SK-MEL-5 (cell line): ENCODE measurements around the gene AMOTL2. TPM values are rescaled to one million over a fixed set of nuclear protein-coding genes. Genes with fewer than 3 reads are reported as not detected.

ENCODE experiments used
- DNase-seq: peaks from one replicate; pipeline ENCODE4 v3.0.0-alpha.2; 2016; ENCODE audit warnings: low read depth, low spot score
- in situ Hi-C: cut with HindIII; loops from 2 replicates; pipeline ENCODE4 v1.10.0; 2016; ENCODE audit warnings: low sequenced_read_pairs, high pct_unique_total_duplicates, low pct_unique_long_range_greater_than_20kb
- total RNA-seq: library from RNA; depleted of rRNA; stranded (reverse); fragments of >200 nt; shearing (Covaris generic); gene quantifications from 2 replicates; pipeline ENCODE4 v1.2.3, GENCODE V29; 2014

AMOTL2 gene
- total RNA-seq, 1 experiment from 2014 or later, result 12.1 TPM

DNA sequence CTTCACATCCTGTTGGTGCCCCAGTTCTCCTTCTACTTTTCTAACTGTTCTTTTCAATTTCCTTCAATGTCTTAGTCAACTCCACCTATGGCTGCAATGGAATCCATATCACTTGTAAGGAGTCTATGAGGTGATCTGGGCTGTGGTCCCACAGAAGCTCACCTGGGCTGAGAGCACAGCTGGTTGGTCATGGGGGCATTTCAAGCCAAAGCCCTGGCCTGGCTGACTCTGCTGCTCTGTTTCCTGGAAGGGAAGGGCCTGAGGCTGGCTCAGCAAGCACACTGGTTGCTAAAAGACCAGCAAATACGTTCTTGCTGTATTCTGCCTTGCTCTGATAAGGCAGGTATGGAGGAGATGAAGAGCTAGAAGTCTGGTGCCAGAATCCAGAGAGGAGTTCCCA, 29.0 kb downstream of the AMOTL2 start:
- no peak for DNase-seq
- in situ Hi-C loops, result no loop called here

DNA sequence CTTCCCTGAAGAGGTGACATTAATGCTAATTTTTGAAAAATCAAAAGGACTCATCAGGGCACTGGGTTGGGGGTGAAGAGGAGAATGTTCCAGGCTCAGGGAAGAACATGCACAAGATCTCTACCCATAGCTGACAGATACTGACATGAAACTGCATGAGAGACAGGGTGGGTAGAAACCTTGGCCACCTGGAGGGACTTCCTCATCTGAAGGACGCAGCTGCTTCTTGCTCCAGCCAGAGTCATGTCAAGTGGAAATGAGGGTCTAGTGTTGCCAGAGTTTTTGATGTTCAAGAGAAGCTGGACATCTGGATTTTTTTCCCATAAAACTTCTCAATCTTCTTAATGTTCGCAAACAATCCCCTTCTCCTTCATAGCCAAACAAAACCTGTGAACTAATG, 29.7 kb downstream of the AMOTL2 start:
- in situ Hi-C loops, result no loop called here
- DNase-seq, result no peak

DNA sequence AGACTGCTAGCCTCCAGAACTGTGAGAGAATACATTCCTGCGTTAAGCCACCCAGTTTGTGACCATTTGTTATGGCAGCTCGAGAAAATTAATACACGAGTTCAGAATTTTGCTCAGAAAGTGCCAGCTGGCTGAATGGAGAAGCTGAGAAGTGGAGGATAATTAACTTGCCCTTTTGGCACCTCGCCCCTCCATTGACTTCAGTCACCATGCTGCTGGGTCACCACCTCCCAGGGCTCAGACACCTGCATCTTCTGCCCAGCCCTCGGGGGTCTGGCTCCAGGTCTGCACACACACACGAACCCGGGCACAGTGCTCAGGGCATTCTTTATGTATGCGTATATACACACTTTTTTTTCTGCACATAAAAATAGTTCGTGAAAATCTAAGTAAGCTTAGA, 32.0 kb downstream of the AMOTL2 start:
- no peak for DNase-seq
- in situ Hi-C loops, result no loop called here

DNA sequence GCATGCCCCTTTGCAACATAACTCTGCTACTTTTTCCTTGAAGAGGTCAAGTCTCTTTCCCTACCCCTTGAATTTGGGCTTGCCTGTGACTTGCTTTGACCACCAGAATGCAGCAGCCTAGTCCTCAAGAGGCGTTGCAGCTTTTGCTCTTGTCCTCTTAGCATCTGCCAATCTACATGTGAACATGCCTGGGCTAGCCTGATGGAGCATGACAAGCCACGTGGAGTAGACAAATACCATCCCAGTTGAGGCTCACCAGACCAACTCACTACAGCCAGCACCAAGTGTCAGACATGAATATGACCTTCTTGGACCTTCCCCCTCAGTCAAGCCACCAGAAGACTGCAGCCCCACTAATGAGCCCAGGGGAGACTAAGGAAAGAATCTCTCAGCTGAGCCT, 32.9 kb downstream of the AMOTL2 start:
- in situ Hi-C loops, result no loop called here
- no peak for DNase-seq

DNA sequence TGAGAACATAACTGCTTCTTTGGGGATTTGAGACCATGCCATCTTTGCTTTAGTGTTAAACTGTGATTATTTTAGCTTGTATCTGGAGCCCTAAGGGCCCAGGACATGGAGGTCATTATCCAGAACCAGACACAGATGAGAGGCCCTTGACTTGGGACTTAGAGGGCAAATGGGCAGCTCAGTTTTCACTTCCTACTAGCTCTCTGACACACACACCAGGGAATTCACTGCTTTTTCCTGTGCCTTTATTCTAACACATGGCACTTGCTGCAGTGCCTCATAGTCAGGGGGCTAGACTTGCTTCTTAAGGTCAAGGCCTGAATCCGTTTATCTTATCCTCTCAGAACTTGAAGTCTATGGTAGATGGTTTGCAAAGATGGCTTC, 33.3 kb downstream of the AMOTL2 start:
- no peak for DNase-seq
- in situ Hi-C loops, result no loop called here

DNA sequence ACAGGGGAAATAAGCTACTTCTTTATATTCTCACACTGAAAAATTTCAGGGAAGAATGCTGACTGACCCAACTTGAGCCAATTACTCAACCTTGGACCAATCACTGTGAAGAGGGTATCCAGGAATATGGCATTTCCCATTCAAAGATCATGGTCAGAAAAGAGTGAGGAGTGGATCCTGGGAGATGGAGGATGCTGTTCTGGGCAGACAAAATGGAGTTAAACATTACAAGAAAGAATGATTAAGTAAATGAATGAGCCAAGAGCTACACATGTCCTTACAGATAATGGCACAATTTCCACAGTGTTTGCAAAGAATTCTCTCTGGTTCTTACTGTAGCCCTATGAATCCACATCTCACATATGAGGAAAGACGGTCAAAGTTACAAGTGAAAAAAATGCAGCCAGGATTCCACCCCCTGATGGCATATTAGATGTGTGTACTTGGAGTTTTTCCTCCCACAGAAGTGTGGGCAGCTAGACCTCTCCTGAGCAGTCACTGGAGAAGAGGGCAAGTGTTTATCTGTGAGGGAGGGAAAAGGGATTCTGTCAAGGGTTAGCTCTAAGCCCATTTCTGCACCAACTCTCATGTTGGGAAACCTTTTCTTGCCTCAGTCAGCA, 33.8 kb downstream of the AMOTL2 start:
- in situ Hi-C loops, result no loop called here
- DNase-seq, result no peak

DNA sequence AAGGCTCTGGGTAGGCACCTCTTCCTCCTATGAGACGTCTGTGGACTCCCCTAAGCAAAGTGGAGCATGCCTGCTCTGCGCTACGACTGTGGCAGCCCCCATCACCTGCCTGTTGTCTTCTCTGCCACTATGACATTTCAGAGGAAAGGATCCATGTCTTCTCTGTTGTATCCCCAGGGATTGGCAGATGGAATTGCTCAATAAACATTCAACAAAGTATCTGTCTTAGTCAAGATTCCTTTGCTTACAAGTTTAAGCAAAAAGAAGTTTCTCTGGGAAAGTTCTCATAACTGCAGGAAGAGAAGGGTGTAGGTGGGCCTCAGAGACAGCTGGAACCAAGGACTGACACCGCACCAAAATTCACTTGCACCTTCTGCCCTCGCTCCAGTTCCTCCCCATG, 34.3 kb downstream of the AMOTL2 start:
- no peak for DNase-seq
- in situ Hi-C loops, result no loop called here

DNA sequence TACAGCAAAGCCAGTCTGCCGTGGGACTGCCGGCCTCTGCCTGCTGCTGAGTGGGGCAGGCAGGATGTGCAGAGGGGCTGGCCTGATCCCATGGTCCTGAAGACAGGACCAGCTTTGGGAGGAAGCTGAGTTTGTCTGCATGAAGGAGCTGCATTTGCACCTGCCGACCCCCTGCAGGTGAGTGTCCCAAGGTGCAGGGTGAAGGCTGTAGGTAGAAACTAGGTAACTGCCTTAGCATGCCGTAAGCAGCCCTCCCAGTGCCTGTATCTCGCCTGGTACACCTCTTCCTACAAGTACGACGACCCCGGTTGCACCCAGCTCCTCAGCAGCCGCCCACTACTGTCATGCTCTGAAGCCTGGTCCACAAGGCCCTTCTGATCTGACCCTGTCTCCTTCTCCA, 34.9 kb downstream of the AMOTL2 start:
- DNase-seq, result no peak
- in situ Hi-C loops, result no loop called here

DNA sequence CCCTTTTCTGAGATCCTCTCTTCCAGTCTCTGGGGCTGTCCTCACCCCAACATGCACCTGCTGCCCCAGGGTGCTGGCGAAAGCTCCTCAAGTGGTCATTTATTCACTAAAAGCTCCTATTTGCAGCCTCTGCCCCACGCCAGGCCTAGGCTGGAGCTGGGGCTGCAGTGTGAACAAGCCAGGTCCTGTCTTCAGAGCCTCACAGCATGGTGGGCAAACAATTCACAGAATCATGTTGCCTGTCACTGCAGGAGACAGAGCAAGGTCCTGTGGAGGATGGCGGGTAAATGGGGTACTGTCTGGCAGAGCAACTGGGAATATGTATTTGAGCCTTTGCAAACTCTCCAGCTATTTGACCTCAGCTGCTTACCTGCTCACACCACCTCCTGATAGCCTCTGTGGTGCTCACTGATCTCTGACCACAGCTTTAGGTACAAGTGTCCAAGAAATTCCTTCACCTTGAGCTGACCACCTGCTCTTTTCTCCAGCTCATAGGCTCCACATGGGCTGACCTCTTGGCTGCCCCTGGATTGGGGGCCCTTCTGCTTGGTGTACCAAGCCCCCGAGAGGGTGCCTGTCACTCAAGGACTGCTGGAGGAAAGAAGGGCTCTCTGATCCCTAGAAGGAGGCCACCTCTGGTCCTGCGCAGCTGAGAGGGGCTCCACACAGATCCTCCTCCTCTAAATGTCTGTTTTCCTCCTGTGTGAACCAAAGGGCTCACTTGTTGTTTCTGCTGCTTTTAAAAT, 35.6 kb downstream of the AMOTL2 start:
- DNase-seq, result no peak
- in situ Hi-C loops, result no loop called here

DNA sequence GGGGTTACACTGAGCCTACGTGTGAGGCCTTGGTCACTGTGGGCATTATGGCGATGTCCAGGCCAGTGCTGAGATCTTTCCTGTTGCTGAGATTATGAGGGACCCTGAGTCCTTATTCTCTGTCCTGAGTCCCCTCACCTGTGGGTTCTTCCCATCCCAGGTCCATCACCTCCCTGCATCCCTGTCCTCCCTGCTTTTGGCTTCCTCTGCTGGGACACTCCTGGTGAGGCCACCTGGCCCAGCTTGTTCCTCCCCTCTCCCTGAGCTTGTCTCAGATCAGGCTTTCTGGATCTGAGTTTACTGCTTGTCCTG, 36.1 kb downstream of the AMOTL2 start:
- in situ Hi-C loops, result no loop called here

DNA sequence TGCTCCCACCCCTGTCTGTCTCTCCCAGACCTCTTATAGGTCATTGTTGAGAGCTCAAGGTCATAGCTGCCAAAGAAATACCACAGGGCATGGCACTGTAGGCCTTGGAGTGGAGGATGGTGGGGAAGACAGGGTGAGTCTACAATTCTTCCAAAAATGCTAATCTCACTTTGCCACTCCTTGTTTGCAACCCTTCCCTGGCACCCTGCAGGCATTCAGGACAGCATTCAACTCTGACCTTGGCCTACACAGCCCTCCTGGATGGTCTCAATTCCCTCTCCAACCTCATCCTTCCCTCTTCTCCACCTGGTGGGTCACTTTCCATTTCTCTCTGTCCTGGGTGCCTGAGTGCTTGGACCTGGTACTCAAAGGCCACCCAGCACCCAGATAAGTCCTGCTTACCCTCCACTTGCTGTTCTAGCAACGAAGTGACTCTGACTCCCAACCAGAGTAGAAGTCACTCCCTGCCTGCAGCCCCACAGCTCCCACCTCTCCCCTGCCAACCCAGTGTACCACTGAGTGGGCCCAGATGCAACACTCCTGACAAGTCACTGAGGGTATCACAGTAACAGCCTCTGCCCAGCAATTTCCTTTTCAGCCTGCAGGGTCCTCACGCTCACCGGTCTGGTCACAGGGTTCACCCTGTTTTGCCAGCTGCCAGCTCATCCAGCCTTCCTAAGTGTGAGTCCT, 36.6 kb downstream of the AMOTL2 start:
- no peak for DNase-seq
- in situ Hi-C loops, result no loop called here

More for the DNA sequence above, 36.1 kb downstream of the AMOTL2 start:
- DNase-seq, result no peak

DNA sequence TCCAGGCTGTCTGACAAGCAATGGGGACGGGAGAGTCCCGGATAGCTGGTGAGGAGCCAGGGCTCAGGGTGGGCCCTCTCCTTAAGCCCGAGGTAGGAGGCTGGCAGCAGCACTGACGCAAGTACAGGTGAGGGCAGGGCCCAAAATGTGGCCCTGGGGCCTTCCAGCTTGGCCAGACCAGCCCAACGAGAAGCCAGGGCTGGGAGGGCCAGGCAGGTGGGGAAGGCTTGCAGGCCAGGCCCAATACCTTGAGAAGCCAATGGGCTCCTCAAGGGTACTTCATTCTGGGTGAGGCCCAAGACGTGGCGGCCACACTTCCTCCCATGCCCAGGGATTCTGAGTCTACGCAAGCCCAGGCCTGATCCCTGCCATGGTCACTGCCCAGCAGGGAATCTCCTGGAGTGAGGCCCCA, 37.2 kb downstream of the AMOTL2 start:
- in situ Hi-C loops, result no loop called here
- DNase-seq, result no peak

DNA sequence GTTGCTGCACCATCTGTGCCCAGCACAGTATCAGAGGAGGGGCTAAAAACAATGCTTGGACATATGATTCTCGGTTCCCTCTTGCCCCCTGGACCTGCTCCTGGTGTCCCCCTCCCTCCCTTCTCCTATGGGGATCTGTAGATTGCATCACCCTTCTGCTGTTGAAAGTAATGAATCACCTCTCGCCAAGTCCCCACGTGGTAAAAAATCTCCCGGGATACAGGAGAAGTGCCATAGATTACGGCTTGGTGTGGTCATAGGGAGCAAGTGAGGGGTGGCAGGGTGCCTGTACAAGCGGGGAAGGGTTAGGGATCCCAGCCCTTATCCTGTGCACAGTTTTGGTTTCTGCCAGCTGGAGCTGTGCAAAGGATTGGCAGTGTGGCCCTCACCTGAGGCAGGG, 37.7 kb downstream of the AMOTL2 start:
- no peak for DNase-seq
- in situ Hi-C loops, result no loop called here

DNA sequence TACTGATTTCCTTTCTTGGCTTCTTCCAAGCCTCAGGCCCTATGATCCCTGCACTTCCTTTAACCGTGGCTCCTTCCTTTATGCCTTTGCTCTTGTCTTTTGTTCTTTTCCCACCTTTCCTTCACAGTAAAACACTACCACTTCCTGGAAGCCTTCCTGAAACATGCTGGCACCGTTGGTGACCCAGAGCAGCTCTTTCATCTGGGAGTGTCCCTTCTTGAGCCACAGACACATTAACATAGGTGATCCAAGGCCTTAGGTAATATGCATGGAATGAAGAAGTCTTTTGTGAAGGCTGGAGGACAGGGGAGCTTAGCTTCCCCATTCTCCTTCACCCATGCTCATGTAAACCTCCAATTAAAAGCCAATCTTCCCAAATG, 39.4 kb downstream of the AMOTL2 start:
- no peak for DNase-seq
- in situ Hi-C loops, result no loop called here

DNA sequence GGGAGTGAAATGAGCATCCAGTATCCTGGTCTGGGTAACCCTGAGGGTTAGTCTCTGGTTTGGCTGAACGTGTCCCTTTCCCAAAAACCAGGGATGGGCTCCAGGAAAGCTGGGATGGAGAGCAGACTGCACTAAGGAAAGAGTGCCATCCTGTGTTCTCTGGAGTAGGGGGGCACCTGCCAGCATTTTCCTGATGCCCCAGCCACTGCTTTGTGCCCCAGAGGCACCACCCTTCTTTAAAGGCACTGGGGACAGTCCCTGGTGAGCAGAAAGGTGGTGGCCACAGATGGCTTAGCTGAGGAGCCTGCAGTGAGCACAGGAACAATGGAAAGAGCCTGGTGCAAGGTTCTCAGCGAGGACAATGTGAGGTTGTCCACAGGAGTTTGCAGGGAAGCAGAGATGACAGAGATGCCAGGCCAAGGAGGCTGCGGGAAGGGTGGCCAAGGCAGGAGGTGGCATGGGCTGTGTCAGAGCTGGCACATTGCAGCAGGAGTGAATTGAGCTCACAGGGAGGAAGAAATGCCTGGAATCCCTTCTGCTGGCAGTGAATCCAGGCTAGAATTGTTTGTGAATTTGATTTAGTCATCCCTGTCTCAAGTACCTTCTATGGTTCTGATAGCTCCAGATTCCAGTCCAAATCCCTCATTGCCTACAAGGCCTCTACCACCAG, 39.9 kb downstream of the AMOTL2 start:
- no peak for DNase-seq
- in situ Hi-C loops, result no loop called here

DNA sequence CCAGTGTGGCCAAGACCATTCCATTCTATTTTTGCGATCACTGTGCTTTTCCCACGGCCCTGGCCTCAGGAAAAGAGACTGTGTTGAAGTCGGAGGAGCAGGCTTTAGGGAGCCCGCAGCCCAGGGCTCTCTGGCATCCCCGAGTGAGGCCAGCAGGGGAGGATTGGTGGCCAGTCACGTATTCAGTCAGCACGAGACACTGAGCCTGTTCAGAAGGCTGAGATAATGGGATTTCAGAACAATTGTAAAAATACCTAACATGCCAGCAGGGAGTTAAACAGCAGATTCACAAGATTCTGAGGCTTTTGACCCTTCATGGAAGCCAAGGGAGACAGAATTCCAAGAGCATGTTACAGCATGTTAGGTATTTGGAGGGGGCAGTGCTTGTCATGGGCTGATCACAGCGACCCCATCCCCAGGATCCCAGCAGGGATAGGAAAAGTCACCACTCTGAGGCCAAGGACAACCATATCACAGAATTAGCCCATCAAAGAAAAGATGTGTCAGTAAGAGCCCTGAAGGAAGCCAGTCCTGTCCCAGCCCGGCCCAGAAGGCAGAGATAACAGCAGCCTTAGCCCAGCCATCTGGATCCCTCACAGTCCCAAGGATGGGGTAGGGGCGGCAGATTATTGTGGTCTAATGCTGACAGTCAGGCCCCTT, 40.6 kb downstream of the AMOTL2 start:
- in situ Hi-C loops, result no loop called here
- no peak for DNase-seq

DNA sequence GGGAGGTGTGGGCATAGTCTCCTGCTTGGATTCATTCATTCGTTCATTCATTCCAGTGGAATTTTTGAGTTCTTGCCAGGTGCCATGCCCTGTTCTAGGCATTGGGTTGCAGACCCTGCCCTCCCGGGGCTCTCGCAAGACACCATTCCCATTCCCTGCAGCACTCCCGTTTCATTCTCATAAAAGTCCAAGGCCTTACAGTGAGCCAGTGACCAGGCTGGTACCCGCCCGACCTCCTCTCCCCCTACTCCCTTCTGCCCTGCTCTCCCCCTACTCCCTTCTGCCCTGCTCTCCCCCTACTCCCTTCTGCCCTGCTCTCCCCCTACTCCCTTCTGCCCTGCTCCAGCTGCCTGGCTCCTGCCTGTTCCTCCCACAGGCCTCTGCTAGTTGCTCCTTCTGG, 41.9 kb downstream of the AMOTL2 start:
- in situ Hi-C loops, result no loop called here
- no peak for DNase-seq

DNA sequence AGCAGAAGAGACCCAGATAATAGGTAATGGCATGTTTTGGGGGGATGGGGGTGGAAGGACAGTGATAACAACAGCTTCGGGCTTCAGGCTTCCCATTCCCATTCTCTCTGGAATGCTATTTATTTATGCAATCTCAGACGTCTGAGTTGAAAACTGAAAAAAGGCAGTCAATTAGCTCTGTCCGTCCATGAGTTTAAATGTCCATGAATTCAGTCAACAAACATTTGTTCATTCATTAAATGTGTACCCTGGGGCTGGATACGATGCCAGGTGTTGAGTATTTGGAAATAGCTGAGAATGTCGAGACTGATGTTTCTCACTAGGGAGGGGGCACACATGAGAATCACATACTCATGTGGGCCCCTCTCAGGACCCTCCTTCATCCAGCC, 42.4 kb downstream of the AMOTL2 start:
- in situ Hi-C loops, result no loop called here
- DNase-seq, result no peak
